H1 (cell line): Measurements from ENCODE around the gene HNF4A. TPM values are rescaled to one million over a fixed set of nuclear protein-coding genes. Genes with fewer than 3 reads are reported as not detected.
"Not testable (repeated sequence)": the region's sequence is repeated elsewhere in the genome, so short reads cannot be mapped to it uniquely, and the experiment has no call there.

Experiments
- CTCF ChIA-PET: fragments of 300-600 bp; sonication (Branson Sonifier 250); formaldehyde crosslinking; loops from one replicate; lab custom pipeline; 2021; ENCODE audit not compliant: partially characterized antibody; lab: Charles Lee
- POLR2A ChIA-PET: fragments of 300-600 bp; sonication (Branson Sonifier 250); formaldehyde crosslinking; loops from one replicate; lab custom pipeline; 2021; ENCODE audit warnings: inconsistent platforms; ENCODE audit not compliant: partially characterized antibody; lab: Charles Lee
- DNase-seq, 2 experiments: peaks; one replicate each; pipeline versions ENCODE4 v3.0.0 to v3.0.0-alpha.2; 2010 to 2022; ENCODE audit warnings: low spot score in 2 of 2, low read depth in 1 of 2, mixed read lengths in 1 of 2
- FAIRE-seq: peaks from 2 replicates; lab custom pipeline; 2011; peaks lifted over from hg19 to GRCh38; lab: Jason Lieb, UNC
- H2AFZ ChIP-seq: 2 replicates; pipeline ENCODE4 v1.8.1; 2012; ENCODE audit warnings: low read length, inconsistent platforms
- H2AK5ac ChIP-seq: 2 replicates; pipeline ENCODE4 v1.6.1; 2013; ENCODE audit warnings: low read depth, low read length
- H2BK120ac ChIP-seq: replicated peaks from 2 replicates; pipeline ENCODE3; 2013; ENCODE audit warnings: low read depth, low read length, inconsistent platforms
- H2BK12ac ChIP-seq: 2 replicates; pipeline ENCODE4 v1.6.1; 2013; ENCODE audit warnings: low read depth, low read length
- H2BK15ac ChIP-seq: 2 replicates; pipeline ENCODE4 v1.6.1; 2013; ENCODE audit warnings: low read length
- H2BK20ac ChIP-seq: 2 replicates; pipeline ENCODE4 v1.6.1; 2013; ENCODE audit warnings: low read length
- H2BK5ac ChIP-seq: 2 replicates; pipeline ENCODE4 v1.6.1; 2013; ENCODE audit warnings: low read depth, low read length
- H3K14ac ChIP-seq: 2 replicates; pipeline ENCODE4 v1.6.1; 2013; ENCODE audit warnings: inconsistent platforms; ENCODE audit not compliant: insufficient read length
- H3K18ac ChIP-seq: 2 replicates; pipeline ENCODE4 v1.6.1; 2013; ENCODE audit warnings: low read length; ENCODE audit errors: extremely low read depth
- H3K23ac ChIP-seq: 2 replicates; pipeline ENCODE4 v1.6.1; 2013; ENCODE audit warnings: inconsistent platforms; ENCODE audit not compliant: insufficient read length
- H3K23me2 ChIP-seq: 2 replicates; pipeline ENCODE4 v1.6.1; 2013; ENCODE audit warnings: low read depth, low read length
- H3K27ac ChIP-seq: 2 replicates; pipeline ENCODE4 v1.6.1; 2011; ENCODE audit warnings: low read depth, low read length, inconsistent platforms
- H3K27me3 ChIP-seq, 4 experiments: replicated peaks in 1 of 4; 1 replicate in 1 of 4; 2 replicates in 3 of 4; pipeline versions ENCODE4 v1.6.1 to v1.8.1; 2011 to 2013; ENCODE audit warnings: low read length in 3 of 4, mild to moderate bottlenecking in 3 of 4, inconsistent platforms in 2 of 4, mixed read lengths in 2 of 4, moderate library complexity in 1 of 4; ENCODE audit not compliant: control insufficient read depth in 3 of 4, insufficient read depth in 3 of 4; ENCODE audit errors: extremely low read depth in 1 of 4
- H3K36me3 ChIP-seq, 4 experiments: 2 replicates each; pipeline versions ENCODE4 v1.6.1 to v1.8.1; 2011 to 2013; ENCODE audit warnings: mild to moderate bottlenecking in 4 of 4, low read length in 3 of 4, moderate library complexity in 2 of 4, control low read depth in 1 of 4, inconsistent platforms in 1 of 4; ENCODE audit not compliant: insufficient read depth in 4 of 4, control insufficient read depth in 2 of 4
- H3K4ac ChIP-seq: replicated peaks from 2 replicates; pipeline ENCODE3; 2013; ENCODE audit warnings: low read length, low read depth, mixed read lengths, inconsistent platforms; ENCODE audit not compliant: insufficient read length
- H3K4me1 ChIP-seq, 4 experiments: replicated peaks in 1 of 4; 1 replicate in 1 of 4; 2 replicates in 3 of 4; pipeline versions ENCODE4 v1.6.1 to v1.8.1; 2011 to 2013; ENCODE audit warnings: low read length in 3 of 4, inconsistent platforms in 2 of 4, mixed read lengths in 1 of 4; ENCODE audit not compliant: insufficient read depth in 4 of 4, control insufficient read depth in 3 of 4
- H3K4me2 ChIP-seq, 2 experiments: 2 replicates each; pipeline versions ENCODE4 v1.6.1 to v1.8.1; 2011 to 2013; ENCODE audit warnings: low read depth in 2 of 2, low read length in 2 of 2, control low read depth in 1 of 2, inconsistent platforms in 1 of 2, mild to moderate bottlenecking in 1 of 2; ENCODE audit not compliant: insufficient read depth in 1 of 2
- H3K4me3 ChIP-seq, 4 experiments: fragments of 200-600, 300-600 bp in 1 of 4; sonication (generic), shearing (Covaris generic), sonication (Bioruptor Twin) in 1 of 4; 2 replicates each; pipeline versions ENCODE4 v1.5.1 to v1.8.1; 2011 to 2016; ENCODE audit warnings: low read length in 4 of 4, low read depth in 3 of 4, control low read depth in 2 of 4, inconsistent platforms in 2 of 4, mild to moderate bottlenecking in 2 of 4, mixed read lengths in 1 of 4, moderate library complexity in 1 of 4; ENCODE audit not compliant: insufficient read depth in 2 of 4; ENCODE audit errors: extremely low read depth in 1 of 4
- H3K56ac ChIP-seq: replicated peaks from 2 replicates; pipeline ENCODE3; 2013; ENCODE audit warnings: low read depth, mild to moderate bottlenecking, mixed read lengths, low read length, inconsistent platforms; ENCODE audit not compliant: insufficient read length
- H3K79me1 ChIP-seq: 2 replicates; pipeline ENCODE4 v1.6.1; 2013; ENCODE audit warnings: low read depth, low read length, control low read depth
- H3K79me2 ChIP-seq, 2 experiments: 2 replicates each; pipeline versions ENCODE4 v1.6.1 to v1.8.1; 2012 to 2013; ENCODE audit warnings: low read length in 2 of 2, mild to moderate bottlenecking in 2 of 2, inconsistent platforms in 1 of 2; ENCODE audit not compliant: insufficient read depth in 2 of 2, control insufficient read depth in 1 of 2
- H3K9ac ChIP-seq, 4 experiments: replicated peaks in 1 of 4; 1 replicate in 1 of 4; 2 replicates in 3 of 4; pipeline versions ENCODE4 v1.6.1 to v1.8.1; 2011 to 2013; ENCODE audit warnings: low read depth in 3 of 4, low read length in 3 of 4, control low read depth in 2 of 4, mild to moderate bottlenecking in 2 of 4, moderate library complexity in 2 of 4, inconsistent platforms in 1 of 4; ENCODE audit errors: extremely low read depth in 1 of 4
- H3K9me3 ChIP-seq, 2 experiments: 2 replicates each; pipeline versions ENCODE4 v1.6.1 to v1.8.1; 2012 to 2013; ENCODE audit warnings: mild to moderate bottlenecking in 2 of 2, moderate library complexity in 2 of 2, control low read depth in 1 of 2, inconsistent platforms in 1 of 2, low read depth in 1 of 2, low read length in 1 of 2, mixed read lengths in 1 of 2; ENCODE audit not compliant: insufficient read depth in 2 of 2
- H4K20me1 ChIP-seq, 2 experiments: replicated peaks in 1 of 2; 2 replicates each; pipeline versions ENCODE3 to v1.8.1; 2011 to 2013; ENCODE audit warnings: inconsistent platforms in 2 of 2, low read length in 2 of 2, mild to moderate bottlenecking in 1 of 2; ENCODE audit not compliant: insufficient read depth in 2 of 2, control insufficient read depth in 1 of 2
- H4K5ac ChIP-seq: 2 replicates; pipeline ENCODE4 v1.6.1; 2013; ENCODE audit warnings: low read length, low read depth, mixed read lengths, inconsistent platforms; ENCODE audit not compliant: insufficient read length
- H4K8ac ChIP-seq: 2 replicates; pipeline ENCODE4 v1.8.0; 2013; ENCODE audit warnings: mild to moderate bottlenecking, moderate library complexity, low read length, inconsistent platforms; ENCODE audit not compliant: insufficient read depth; ENCODE audit errors: extremely low read depth
- H4K91ac ChIP-seq: replicated peaks from 2 replicates; pipeline ENCODE3; 2013; ENCODE audit warnings: low read length, mixed read lengths, inconsistent platforms; ENCODE audit not compliant: insufficient read length
- WGBS, 2 experiments: shearing (Covaris generic) in 1 of 2; methylation state at CpG; one replicate each; pipeline versions ENCODE4 v1.1.6 to v1.1.7; 2013 to 2015; ENCODE audit warnings: low lambda C conversion rate in 2 of 2, mixed read lengths in 2 of 2, inconsistent platforms in 1 of 2, low coverage in 1 of 2, missing lambda C conversion rate in 1 of 2; ENCODE audit not compliant: insufficient replicate concordance in 2 of 2, insufficient coverage in 1 of 2, insufficient read length in 1 of 2; ENCODE audit errors: extremely low coverage in 1 of 2, missing lambda C conversion rate in 1 of 2; 5-methylcytosine and 5-hydroxymethylcytosine counted together
- polyA plus RNA-seq, 7 experiments: library from polyadenylated mRNA; depleted of rRNA in 3 of 7; stranded (reverse) in 5 of 7; unstranded in 2 of 7; fragments of >200 nt in 5 of 7; fragments of 200-250 nt in 2 of 7; gene quantifications; 1 replicate in 5 of 7; 2 replicates in 1 of 7; 4 replicates in 1 of 7; pipeline versions ENCODE4 v1.2.1 to v1.2.3, GENCODE V29; 2011 to 2013; ENCODE audit warnings: missing spikeins in 2 of 7, mixed read lengths in 2 of 7
- total RNA-seq: library from RNA; stranded (reverse); fragmentation: NEBNext Ultra II Directional; extraction: Animal tissue kit (Norgen Biotek cat#: 25700); gene quantifications from 2 replicates; pipeline ENCODE4 v1.2.1, GENCODE V29; 2021

Gene HNF4A
- total and polyA plus RNA-seq, 2 of the 8 experiments (the other 6 are each of a cell fraction or from before 2014, with no cell fraction given), result 0.03 TPM; not detected in 1

DNA sequence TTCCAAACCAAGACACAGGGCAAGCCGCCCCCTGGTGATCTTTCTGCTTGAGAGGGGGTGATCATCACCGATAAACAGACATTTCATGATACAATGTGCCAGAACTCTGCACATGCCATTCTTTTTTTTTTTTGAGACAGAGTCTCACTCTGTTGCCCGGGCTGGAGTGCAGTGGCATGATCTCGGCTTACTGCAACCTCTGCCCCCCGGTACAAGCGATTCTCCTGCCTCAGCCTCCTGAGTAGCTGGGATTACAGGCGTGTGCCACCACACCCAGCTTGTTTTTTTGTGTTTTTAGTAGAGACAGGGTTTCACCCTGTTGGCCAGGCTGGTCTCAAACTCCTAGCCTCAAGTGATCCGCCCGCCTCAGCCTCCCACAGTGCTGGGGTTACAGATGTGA, 116.8 kb downstream of the HNF4A start:
- H3K18ac ChIP-seq, H3K56ac ChIP-seq, H3K36me3 ChIP-seq, H2BK12ac ChIP-seq, H3K27me3 ChIP-seq, H3K4me3 ChIP-seq, DNase-seq, H3K9ac ChIP-seq, H2BK15ac ChIP-seq, H3K23me2 ChIP-seq, H4K91ac ChIP-seq, POLR2A ChIA-PET, H3K27ac ChIP-seq, H4K8ac ChIP-seq, FAIRE-seq, H3K9me3 ChIP-seq, H3K14ac ChIP-seq, H2AK5ac ChIP-seq, H2BK5ac ChIP-seq, H3K23ac ChIP-seq, H3K79me1 ChIP-seq, H2BK20ac ChIP-seq, H3K4ac ChIP-seq, H4K5ac ChIP-seq, H2AFZ ChIP-seq, H3K4me2 ChIP-seq, H4K20me1 ChIP-seq, H2BK120ac ChIP-seq: not testable (repeated sequence)
- peaks cover 2 to 11% (median 3%) of the 10 kb centered on the region in 4 experiments; a peak in 5 of 7 replicates for H3K4me1 ChIP-seq
- CTCF ChIA-PET, result interaction anchor here (1.0 to 3.7 kb wide), 10 partner anchors 13 to 255 kb away, joined by 3 to 26 read pairs (median 13); no protein-coding TSS in a partner anchor
- peaks cover 0 to 12% of the 10 kb centered on the region in 2 experiments; a peak in 2 of 4 replicates for H3K79me2 ChIP-seq
- 77% methylated on average over 8 of the region's 9 CpGs; no CpG with 5 or more reads in 1 of the 2 experiments for WGBS, 2 experiments
